GM18858 (cell line): ENCODE data around the gene ARAF.
A peak's percentile ranks its signal among the peaks of the same experiment; 100 is the strongest.

Source experiments
- ATAC-seq: cut with Tn5 transposase; IDR thresholded peaks from one replicate; pipeline ENCODE4 v1.9.1; 2021; ENCODE audit not compliant: unreplicated experiment

ARAF gene

DNA sequence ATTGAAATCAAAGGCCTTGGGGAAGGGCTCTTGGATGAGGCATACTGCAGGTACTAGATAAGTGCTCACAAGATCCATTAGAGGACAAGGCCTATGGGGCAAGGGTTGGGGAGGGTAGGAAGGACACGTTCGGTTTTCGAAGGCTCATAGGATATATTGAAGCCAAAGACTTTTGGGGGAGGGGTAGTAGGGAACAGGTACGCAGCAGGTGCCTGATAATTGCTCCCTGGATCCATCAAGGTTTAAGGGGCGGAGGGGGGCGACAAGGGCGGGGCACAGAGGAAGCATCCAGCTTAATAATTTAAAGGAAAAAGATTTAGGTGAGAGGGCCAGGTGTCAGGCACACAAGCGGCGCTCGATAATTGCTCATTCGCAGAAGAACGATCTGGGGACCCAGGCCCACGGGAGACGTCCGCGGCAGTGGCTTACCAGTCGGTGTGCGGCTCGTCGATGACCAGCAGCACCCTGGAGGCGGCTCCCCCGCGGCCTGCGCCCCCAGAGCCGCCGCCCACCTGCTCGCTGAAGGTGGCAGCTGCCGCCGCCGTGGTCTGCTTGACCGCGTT is 58.0 kb downstream of the ARAF start:
- ATAC-seq = no peak

- peak; percentile 60 for ATAC-seq
Observed at GRCh38 chrX:47619486-47620302, 58.7 kb downstream of the ARAF start, which contains the start of gene SYN1. TSS of gene SYN1 (minus strand) at chrX:47619857. CDS start at chrX:47619728, 129 bp downstream.

DNA sequence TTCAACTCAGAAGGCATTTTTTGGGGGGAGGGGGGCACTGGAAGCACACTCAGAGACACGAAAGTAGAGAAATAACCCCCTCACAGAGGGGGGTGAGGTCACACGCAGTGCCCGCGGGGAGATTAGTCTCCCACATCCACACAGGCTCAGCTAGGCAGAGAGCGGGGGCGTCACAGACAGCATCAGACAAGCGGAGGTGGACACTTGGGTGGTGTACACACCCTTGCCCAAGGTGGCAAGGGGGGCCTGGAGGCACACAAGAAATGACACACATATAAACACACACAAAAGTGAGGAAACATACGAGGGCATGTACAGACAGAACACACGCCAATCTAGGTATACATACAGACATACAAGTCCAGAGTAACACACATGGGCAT is 59.3 kb downstream of the ARAF start:
- no peak for ATAC-seq
